Activated CD4-positive, alpha-beta T cell treated with anti-CD3 and anti-CD28 coated beads for 36 hours (primary cell): ENCODE results near the gene PCDHGB4. TPM values are rescaled to one million over a fixed set of nuclear protein-coding genes. Genes with fewer than 3 reads are reported as not detected.
A peak's percentile ranks its signal among the peaks of the same experiment; 100 is the strongest.
"Not testable (repeated sequence)": the region's sequence is repeated elsewhere in the genome, so short reads cannot be mapped to it uniquely, and the experiment has no call there.

Source experiments
- ATAC-seq: fragments of 200-7000 bp; cut with Tn5 transposase; one replicate; pipeline ENCODE4 v1.10.0; 2021; ENCODE audit warnings: mild to moderate bottlenecking, moderate library complexity
- CTCF ChIA-PET: fragments of 350-600 bp; sonication (Branson Sonifier 250); formaldehyde crosslinking; loops from one replicate; lab custom pipeline; 2021; ENCODE audit warnings: antibody characterized with exemption; lab: Charles Lee
- POLR2A ChIA-PET: fragments of 350-600 bp; sonication (Branson Sonifier 250); formaldehyde crosslinking; loops from one replicate; lab custom pipeline; 2021; ENCODE audit warnings: antibody characterized with exemption, inconsistent platforms; lab: Charles Lee
- DNase-seq: peaks from one replicate; pipeline ENCODE4 v3.0.0-alpha.2; 2020
- H3K27ac Mint-ChIP-seq: one replicate; pipeline ENCODE4 v1.8.0; 2021; ENCODE audit warnings: mixed read lengths
- H3K27me3 Mint-ChIP-seq: one replicate; pipeline ENCODE4 v1.8.0; 2021; ENCODE audit warnings: mixed read lengths
- H3K36me3 Mint-ChIP-seq: one replicate; pipeline ENCODE4 v1.8.0; 2021; ENCODE audit warnings: low read depth, mixed read lengths
- H3K4me1 Mint-ChIP-seq: one replicate; pipeline ENCODE4 v1.8.0; 2021; ENCODE audit warnings: mixed read lengths
- H3K4me3 Mint-ChIP-seq: one replicate; pipeline ENCODE4 v1.8.0; 2021; ENCODE audit warnings: mild to moderate bottlenecking, moderate library complexity, mixed read lengths
- H3K9me3 Mint-ChIP-seq: one replicate; pipeline ENCODE4 v1.8.0; 2021; ENCODE audit warnings: low read depth, mixed read lengths
- intact Hi-C, 2 experiments: fragments of 100-400 bp; cut with DNase I in 1 of 2; cut with micrococcal nuclease in 1 of 2; formaldehyde crosslinking; loops; one replicate each; pipeline versions ENCODE4 v1.14.2 to v1.15.1; 2022 to 2024; cut with DNase I, micrococcal nuclease
- total RNA-seq, 2 experiments: library from RNA; stranded (reverse); gene quantifications; one replicate each; pipeline ENCODE4 v1.2.3, GENCODE V29; 2021

Gene PCDHGB4
- total RNA-seq, 2 experiments from 2014 or later = 0.09 TPM; not detected in 1

DNA sequence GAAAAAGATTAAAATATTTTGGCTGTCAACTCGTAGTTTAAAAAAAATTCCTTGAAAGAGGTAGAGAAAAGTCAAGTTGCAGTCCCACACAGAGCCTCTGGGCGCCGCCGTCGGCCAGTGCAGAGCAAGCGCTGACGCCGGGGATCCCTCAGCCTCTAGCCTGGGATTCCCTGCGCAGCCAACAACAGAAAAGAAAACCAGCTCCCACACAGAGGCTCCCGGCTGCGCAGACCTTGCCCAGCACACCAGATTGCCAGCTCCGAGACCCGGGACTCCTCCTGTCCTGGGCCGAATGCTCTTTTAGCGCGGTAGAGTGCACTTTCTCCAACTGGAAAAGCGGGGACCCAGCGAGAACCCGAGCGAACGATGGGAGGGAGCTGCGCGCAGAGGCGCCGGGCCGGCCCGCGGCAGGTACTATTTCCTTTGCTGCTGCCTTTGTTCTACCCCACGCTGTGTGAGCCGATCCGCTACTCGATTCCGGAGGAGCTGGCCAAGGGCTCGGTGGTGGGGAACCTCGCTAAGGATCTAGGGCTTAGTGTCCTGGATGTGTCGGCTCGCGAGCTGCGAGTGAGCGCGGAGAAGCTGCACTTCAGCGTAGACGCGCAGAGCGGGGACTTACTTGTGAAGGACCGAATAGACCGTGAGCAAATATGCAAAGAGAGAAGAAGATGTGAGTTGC is 30.1 kb downstream of the PCDHGB4 start, which contains the start of gene PCDHGB7:
Gene PCDHGB7 (plus strand): TSS at position 184 of the 679 bp plus-strand sequence. CDS start 183 bp downstream, at position 367.
- H3K27me3 Mint-ChIP-seq = peaks cover 75% of the 10 kb centered on the region
- H3K4me1 Mint-ChIP-seq, H3K27ac Mint-ChIP-seq, POLR2A ChIA-PET: not testable (repeated sequence)
- DNase-seq (peak; percentile 79), ATAC-seq (peak; percentile 75)
- peak within 1 kb of the TSS; percentile 62 for H3K4me3 Mint-ChIP-seq
- intact Hi-C loops = loop anchor here (1.0 kb wide), 3 partner anchors 107 to 147 kb away; no protein-coding TSS in a partner anchor
- CTCF ChIA-PET = interaction anchor here (0.6 to 2.8 kb wide), 16 partner anchors 9 to 1314 kb away, joined by 3 to 10 read pairs (median 5); partner anchors contain the start of genes PCDHGA12, PCDHGA9 and PCDHGB6
- peaks cover 40% of the 10 kb centered on the region for H3K36me3 Mint-ChIP-seq
- peaks cover 29% of the 10 kb centered on the region for H3K9me3 Mint-ChIP-seq

DNA sequence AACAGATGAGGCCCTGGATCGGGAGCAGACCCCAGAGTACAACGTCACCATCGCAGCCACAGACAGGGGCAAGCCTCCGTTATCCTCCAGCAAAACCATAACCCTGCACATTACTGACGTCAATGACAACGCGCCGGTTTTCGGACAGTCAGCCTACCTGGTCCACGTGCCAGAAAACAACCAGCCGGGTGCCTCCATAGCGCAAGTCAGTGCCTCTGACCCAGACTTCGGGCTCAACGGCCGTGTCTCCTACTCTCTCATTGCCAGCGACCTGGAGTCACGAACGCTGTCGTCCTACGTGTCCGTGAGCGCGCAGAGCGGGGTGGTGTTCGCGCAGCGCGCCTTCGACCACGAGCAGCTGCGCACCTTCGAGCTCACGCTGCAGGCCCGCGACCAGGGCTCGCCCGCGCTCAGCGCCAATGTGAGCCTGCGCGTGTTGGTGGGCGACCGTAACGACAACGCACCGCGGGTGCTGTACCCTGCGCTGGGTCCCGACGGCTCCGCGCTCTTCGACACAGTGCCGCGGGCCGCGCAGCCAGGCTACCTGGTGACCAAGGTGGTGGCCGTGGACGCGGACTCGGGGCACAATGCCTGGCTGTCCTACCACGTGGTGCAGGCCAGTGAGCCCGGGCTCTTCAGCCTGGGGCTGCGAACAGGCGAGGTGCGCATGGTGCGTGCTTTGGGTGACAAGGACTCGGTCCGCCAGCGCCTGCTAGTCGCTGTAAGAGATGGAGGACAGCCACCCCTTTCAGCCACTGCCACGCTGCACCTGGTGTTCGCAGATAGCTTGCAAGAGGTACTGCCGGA is 31.8 kb downstream of the PCDHGB4 start:
- peaks cover 6% of the 10 kb centered on the region for H3K4me1 Mint-ChIP-seq
- ChIA-PET POLR2A (no interaction called here), CTCF (interaction anchor here (0.6 to 3.3 kb wide), 7 partner anchors 11 to 145 kb away, joined by 3 to 11 read pairs (median 3); partner anchors contain the start of gene PCDHGA12)
- ATAC-seq (no peak), DNase-seq (no peak)
- H3K4me3 Mint-ChIP-seq = no peak overlapping the region
- no peak overlapping the region for H3K27ac Mint-ChIP-seq
- H3K9me3 Mint-ChIP-seq = peaks cover 34% of the 10 kb centered on the region
- peaks cover 70% of the 10 kb centered on the region for H3K27me3 Mint-ChIP-seq
- peaks cover 39% of the 10 kb centered on the region for H3K36me3 Mint-ChIP-seq
- intact Hi-C loops = no loop called here

DNA sequence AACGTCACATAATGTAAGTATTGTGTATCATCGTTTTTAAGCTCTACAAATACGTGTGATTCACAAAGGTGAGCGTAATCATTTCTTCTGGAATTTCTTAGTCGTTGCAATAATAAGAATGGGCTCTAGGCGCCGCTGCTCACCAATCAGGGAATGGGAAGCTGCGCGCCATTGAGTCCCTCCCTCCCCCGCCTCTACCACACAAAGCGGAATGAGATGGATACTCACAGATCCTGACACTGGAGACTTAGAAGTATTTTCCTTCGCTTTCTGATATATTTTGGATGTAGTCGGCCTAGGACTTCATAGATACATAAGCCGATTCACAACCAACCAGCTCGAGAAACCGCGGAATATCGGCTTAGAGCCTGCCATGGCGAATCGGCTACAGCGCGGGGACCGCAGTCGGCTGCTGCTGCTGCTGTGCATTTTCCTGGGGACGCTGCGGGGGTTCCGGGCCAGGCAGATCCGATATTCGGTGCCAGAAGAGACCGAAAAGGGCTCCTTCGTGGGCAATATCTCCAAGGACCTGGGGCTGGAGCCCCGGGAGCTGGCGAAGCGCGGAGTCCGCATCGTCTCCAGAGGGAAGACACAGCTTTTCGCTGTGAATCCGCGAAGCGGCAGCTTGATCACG is 33.5 kb downstream of the PCDHGB4 start, which contains the start of gene PCDHGA11:
Gene PCDHGA11 (plus strand): TSS at position 197 of the 634 bp plus-strand sequence. CDS start 177 bp downstream, at position 374.
- DNase-seq = peak; percentile 75
- intact Hi-C loops = loop anchor here (1.0 to 10.0 kb wide), 6 partner anchors 56 to 196 kb away; partner anchors contain the start of genes PCDHB14 (in 1 of the 2) and PCDHGC3 (in 1 of the 2)
- Mint-ChIP-seq H3K36me3 (peaks cover 35% of the 10 kb centered on the region), H3K27me3 (peaks cover 70% of the 10 kb centered on the region), H3K27ac (no peak within 1 kb of the TSS), H3K4me1 (peaks cover 2% of the 10 kb centered on the region), H3K4me3 (peak within 1 kb of the TSS; percentile 69), H3K9me3 (peaks cover 34% of the 10 kb centered on the region)
- peak; percentile 57 for ATAC-seq
- POLR2A ChIA-PET = interaction anchor here (0.7 kb wide), 1 partner anchor 47 kb away, joined by 4 read pairs; no protein-coding TSS in a partner anchor
- CTCF ChIA-PET = interaction anchor here (0.6 to 3.3 kb wide), 34 partner anchors 8 to 635 kb away, joined by 3 to 32 read pairs (median 4); partner anchors contain the start of genes PCDHA1, PCDHB16, PCDHGA10 and PCDHGA12

DNA sequence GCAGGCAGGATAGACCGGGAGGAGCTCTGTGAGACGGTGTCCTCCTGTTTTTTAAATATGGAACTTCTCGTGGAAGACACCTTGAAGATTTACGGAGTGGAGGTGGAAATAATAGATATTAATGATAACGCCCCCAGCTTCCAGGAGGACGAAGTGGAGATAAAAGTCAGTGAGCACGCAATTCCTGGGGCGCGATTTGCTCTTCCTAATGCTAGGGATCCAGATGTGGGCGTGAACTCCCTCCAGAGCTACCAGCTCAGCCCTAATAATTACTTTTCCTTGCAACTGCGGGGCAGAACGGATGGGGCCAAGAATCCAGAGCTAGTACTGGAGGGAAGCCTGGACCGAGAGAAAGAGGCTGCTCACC is 34.0 kb downstream of the PCDHGB4 start:
- Mint-ChIP-seq H3K36me3 (peaks cover 35% of the 10 kb centered on the region), H3K27me3 (peaks cover 71% of the 10 kb centered on the region), H3K27ac (no peak overlapping the region), H3K4me1 (peaks cover 2% of the 10 kb centered on the region), H3K4me3 (peak overlapping the region; percentile 69), H3K9me3 (peaks cover 34% of the 10 kb centered on the region)
- intact Hi-C loops = loop anchor here (1.0 to 10.0 kb wide), 6 partner anchors 56 to 197 kb away; partner anchors contain the start of genes PCDHB14 (in 1 of the 2) and PCDHGC3 (in 1 of the 2)
- ChIA-PET POLR2A (no interaction called here), CTCF (interaction anchor here (0.6 to 3.3 kb wide), 30 partner anchors 9 to 635 kb away, joined by 3 to 32 read pairs (median 5); partner anchors contain the start of genes PCDHA1, PCDHB16, PCDHGA10 and PCDHGA12)
- no peak for ATAC-seq
- no peak for DNase-seq

- ChIA-PET POLR2A (no interaction called here), CTCF (interaction anchor here (0.7 to 2.7 kb wide), 4 partner anchors 8 to 72 kb away, joined by 3 to 32 read pairs (median 12); partner anchors contain the start of genes PCDHGA10 and PCDHGA12)
- Mint-ChIP-seq H3K27ac (no peak overlapping the region), H3K36me3 (peaks cover 37% of the 10 kb centered on the region), H3K27me3 (peaks cover 76% of the 10 kb centered on the region), H3K9me3 (peaks cover 37% of the 10 kb centered on the region), H3K4me3 (no peak overlapping the region), H3K4me1 (peaks cover 1% of the 10 kb centered on the region)
- ATAC-seq = no peak
- no peak for DNase-seq
- intact Hi-C loops = loop anchor here (5.0 to 10.0 kb wide), 3 partner anchors 54 to 198 kb away; partner anchors contain the start of genes PCDHB14 (in 1 of the 2) and PCDHGC3 (in 1 of the 2)
Measured at GRCh38 chr5:141422742-141423291, 35.3 kb downstream of the PCDHGB4 start.

- Mint-ChIP-seq H3K27me3 (peaks cover 68% of the 10 kb centered on the region), H3K36me3 (peaks cover 30% of the 10 kb centered on the region), H3K27ac (peak overlapping the region; percentile 21), H3K4me3 (no peak overlapping the region), H3K4me1 (peaks cover 17% of the 10 kb centered on the region), H3K9me3 (peaks cover 31% of the 10 kb centered on the region)
- ATAC-seq (no peak), DNase-seq (no peak)
- ChIA-PET CTCF (interaction anchor here (0.5 to 1.2 kb wide), 5 partner anchors 15 to 552 kb away, joined by 3 to 4 read pairs (median 3); partner anchors contain the start of gene PCDHGA10), POLR2A (no interaction called here)
- intact Hi-C loops = loop anchor here (10.0 kb wide), 2 partner anchors 193 to 203 kb away; partner anchors contain the start of gene PCDHB14 (in 1 of the 2)
Measured at GRCh38 chr5:141427783-141428426, 40.4 kb downstream of the PCDHGB4 start.

- intact Hi-C loops = loop anchor here (1.0 to 5.0 kb wide), 3 partner anchors 47 to 134 kb away; partner anchors contain the start of gene PCDHGC3 (in 1 of the 2)
- POLR2A ChIA-PET = interaction anchor here (0.7 kb wide), 2 partner anchors 27 to 54 kb away, joined by 3 to 5 read pairs; no protein-coding TSS in a partner anchor
- Mint-ChIP-seq H3K4me3 (peak within 1 kb of the TSS; percentile 45), H3K27me3 (peaks cover 69% of the 10 kb centered on the region), H3K4me1 (peaks cover 17% of the 10 kb centered on the region), H3K27ac (no peak within 1 kb of the TSS), H3K36me3 (peaks cover 31% of the 10 kb centered on the region), H3K9me3 (peaks cover 33% of the 10 kb centered on the region)
- CTCF ChIA-PET = interaction anchor here (0.6 to 3.3 kb wide), 36 partner anchors 9 to 1247 kb away, joined by 3 to 32 read pairs (median 4); partner anchors contain the start of genes PCDHGA10, PCDHGA11, PCDHGA3 and PCDHGA4
- DNase-seq = peak; percentile 68
- ATAC-seq = peak; percentile 73
Measured at GRCh38 chr5:141430332-141431113, 43.0 kb downstream of the PCDHGB4 start, which contains the start of gene PCDHGA12. PCDHGA12 (plus strand) TSS chr5:141430507; CDS start chr5:141430760, 253 bp downstream.

- intact Hi-C loops = loop anchor here in 1 of 2 experiments (5.0 kb wide), 1 partner anchor 46 kb away; the partner anchor contains the start of gene PCDHGC3
- peaks cover 64% of the 10 kb centered on the region for H3K27me3 Mint-ChIP-seq
- peak overlapping the region; percentile 45 for H3K4me3 Mint-ChIP-seq
- ChIA-PET CTCF (interaction anchor here (0.7 to 3.3 kb wide), 24 partner anchors 10 to 133 kb away, joined by 3 to 32 read pairs (median 6); partner anchors contain the start of genes PCDHGA10, PCDHGA11, PCDHGA3 and PCDHGA4), POLR2A (no interaction called here)
- peaks cover 31% of the 10 kb centered on the region for H3K36me3 Mint-ChIP-seq
- peak; percentile 33 for DNase-seq
- ATAC-seq = peak; percentile 36
- H3K27ac Mint-ChIP-seq = no peak overlapping the region
- H3K4me1 Mint-ChIP-seq = peaks cover 17% of the 10 kb centered on the region
- H3K9me3 Mint-ChIP-seq = peaks cover 33% of the 10 kb centered on the region
Measured at GRCh38 chr5:141431286-141431685, 43.8 kb downstream of the PCDHGB4 start.
